K562 (cell line): Measurements from ENCODE around the gene MAP3K4.

Experiments used
- CBX1 ChIP-seq: sonication (generic); IDR thresholded peaks from 2 replicates; pipeline ENCODE4 v1.6.1; 2016; ENCODE audit warnings: antibody characterized with exemption, low read depth, mild to moderate bottlenecking
- EZH2 ChIP-seq: IDR thresholded peaks from 2 replicates; pipeline ENCODE4 v1.6.1; 2012; ENCODE audit warnings: low read depth, mild to moderate bottlenecking, inconsistent platforms, low read length, borderline replicate concordance
- FOS ChIP-seq: IDR thresholded peaks from 3 replicates; pipeline ENCODE4 v1.6.1; 2011; ENCODE audit not compliant: insufficient read length; ENCODE audit errors: extremely low read depth
- KAT8 ChIP-seq: fragments of 450-650 bp; IDR thresholded peaks from 2 replicates; pipeline ENCODE4 v1.6.1; 2016; ENCODE audit warnings: low read depth, mild to moderate bottlenecking
- MED1 ChIP-seq: sonication (generic); formaldehyde crosslinking; IDR thresholded peaks from 2 replicates; pipeline ENCODE4 v1.8.1; 2023; ENCODE audit warnings: missing genetic modification reagents, borderline replicate concordance
- MTA3 ChIP-seq: fragments of 450-650 bp; formaldehyde crosslinking; IDR thresholded peaks from 2 replicates; pipeline ENCODE4 v1.6.1; 2017; ENCODE audit warnings: mild to moderate bottlenecking, borderline replicate concordance
- SIN3A ChIP-seq, 2 experiments: fragments of 150-350 bp in 1 of 2; IDR thresholded peaks; 2 replicates each; pipeline ENCODE4 v1.6.1; 2011 to 2016; ENCODE audit warnings: borderline replicate concordance in 2 of 2, low read depth in 2 of 2, low read length in 2 of 2, mild to moderate bottlenecking in 2 of 2, moderate library complexity in 2 of 2; ENCODE audit not compliant: control insufficient read depth in 1 of 2
- ZNF274 ChIP-seq: IDR thresholded peaks from 2 replicates; pipeline ENCODE4 v1.6.1; 2011; ENCODE audit warnings: low read depth, mild to moderate bottlenecking, low read length, moderate library complexity, borderline replicate concordance
- TF ChIP-seq, protein P1 (sequence below): sonication (generic); formaldehyde crosslinking; IDR thresholded peaks from 2 replicates; pipeline ENCODE4 v1.8.1; 2022; ENCODE audit warnings: missing genetic modification reagents
- TF ChIP-seq, protein P2 (sequence below): fragments of 450-650 bp; IDR thresholded peaks from 2 replicates; pipeline ENCODE4 v1.7.1; 2018; ENCODE audit warnings: mild to moderate bottlenecking, low read depth; ENCODE audit not compliant: partially characterized antibody
- TF ChIP-seq, protein P3 (sequence below): fragments of 250-450 bp; sonication (Bioruptor Pico); IDR thresholded peaks from 2 replicates; pipeline ENCODE4 v1.4.0; 2020; ENCODE audit warnings: mild to moderate bottlenecking, moderate library complexity

DNA sequence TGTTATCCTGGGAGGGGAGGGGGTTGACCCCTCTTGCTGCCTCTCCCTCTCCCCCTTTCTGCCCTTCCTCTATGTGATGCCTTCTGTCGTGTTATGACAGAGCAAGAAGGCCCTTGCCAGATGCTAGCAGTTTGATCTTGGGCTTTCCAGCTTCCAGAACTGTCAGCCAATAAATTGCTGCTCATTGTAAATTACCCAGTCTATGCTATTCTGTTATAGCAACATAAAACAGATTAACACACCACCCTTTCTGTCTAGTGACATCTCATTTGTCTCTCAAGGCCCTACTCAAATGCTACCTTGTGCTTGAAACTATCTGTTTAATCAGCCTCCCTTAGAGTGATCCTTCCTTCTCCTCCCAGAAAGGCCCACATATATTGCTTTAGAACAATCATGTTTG, 16.4 kb upstream of the MAP3K4 start:
- TF ChIP-seq FOS (no peak), CBX1 (no peak), KAT8 (no peak), SIN3A (IDR thresholded peaks at IDR 0.05; ENCODE audit: borderline replicate concordance in 2 of 2, control insufficient read depth in 1 of 2, low read depth in 2 of 2, low read length in 2 of 2) (no peak), EZH2 (no peak), MED1 (CRISPR knock-in tag) (no peak), MTA3 (no peak), ZNF274 (no peak)
- TF ChIP-seq, protein P1, sequence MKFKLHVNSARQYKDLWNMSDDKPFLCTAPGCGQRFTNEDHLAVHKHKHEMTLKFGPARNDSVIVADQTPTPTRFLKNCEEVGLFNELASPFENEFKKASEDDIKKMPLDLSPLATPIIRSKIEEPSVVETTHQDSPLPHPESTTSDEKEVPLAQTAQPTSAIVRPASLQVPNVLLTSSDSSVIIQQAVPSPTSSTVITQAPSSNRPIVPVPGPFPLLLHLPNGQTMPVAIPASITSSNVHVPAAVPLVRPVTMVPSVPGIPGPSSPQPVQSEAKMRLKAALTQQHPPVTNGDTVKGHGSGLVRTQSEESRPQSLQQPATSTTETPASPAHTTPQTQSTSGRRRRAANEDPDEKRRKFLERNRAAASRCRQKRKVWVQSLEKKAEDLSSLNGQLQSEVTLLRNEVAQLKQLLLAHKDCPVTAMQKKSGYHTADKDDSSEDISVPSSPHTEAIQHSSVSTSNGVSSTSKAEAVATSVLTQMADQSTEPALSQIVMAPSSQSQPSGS (CRISPR knock-in tag), result no peak
- TF ChIP-seq, protein P2, sequence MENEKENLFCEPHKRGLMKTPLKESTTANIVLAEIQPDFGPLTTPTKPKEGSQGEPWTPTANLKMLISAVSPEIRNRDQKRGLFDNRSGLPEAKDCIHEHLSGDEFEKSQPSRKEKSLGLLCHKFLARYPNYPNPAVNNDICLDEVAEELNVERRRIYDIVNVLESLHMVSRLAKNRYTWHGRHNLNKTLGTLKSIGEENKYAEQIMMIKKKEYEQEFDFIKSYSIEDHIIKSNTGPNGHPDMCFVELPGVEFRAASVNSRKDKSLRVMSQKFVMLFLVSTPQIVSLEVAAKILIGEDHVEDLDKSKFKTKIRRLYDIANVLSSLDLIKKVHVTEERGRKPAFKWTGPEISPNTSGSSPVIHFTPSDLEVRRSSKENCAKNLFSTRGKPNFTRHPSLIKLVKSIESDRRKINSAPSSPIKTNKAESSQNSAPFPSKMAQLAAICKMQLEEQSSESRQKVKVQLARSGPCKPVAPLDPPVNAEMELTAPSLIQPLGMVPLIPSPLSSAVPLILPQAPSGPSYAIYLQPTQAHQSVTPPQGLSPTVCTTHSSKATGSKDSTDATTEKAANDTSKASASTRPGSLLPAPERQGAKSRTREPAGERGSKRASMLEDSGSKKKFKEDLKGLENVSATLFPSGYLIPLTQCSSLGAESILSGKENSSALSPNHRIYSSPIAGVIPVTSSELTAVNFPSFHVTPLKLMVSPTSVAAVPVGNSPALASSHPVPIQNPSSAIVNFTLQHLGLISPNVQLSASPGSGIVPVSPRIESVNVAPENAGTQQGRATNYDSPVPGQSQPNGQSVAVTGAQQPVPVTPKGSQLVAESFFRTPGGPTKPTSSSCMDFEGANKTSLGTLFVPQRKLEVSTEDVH, result no peak
- TF ChIP-seq, protein P3, sequence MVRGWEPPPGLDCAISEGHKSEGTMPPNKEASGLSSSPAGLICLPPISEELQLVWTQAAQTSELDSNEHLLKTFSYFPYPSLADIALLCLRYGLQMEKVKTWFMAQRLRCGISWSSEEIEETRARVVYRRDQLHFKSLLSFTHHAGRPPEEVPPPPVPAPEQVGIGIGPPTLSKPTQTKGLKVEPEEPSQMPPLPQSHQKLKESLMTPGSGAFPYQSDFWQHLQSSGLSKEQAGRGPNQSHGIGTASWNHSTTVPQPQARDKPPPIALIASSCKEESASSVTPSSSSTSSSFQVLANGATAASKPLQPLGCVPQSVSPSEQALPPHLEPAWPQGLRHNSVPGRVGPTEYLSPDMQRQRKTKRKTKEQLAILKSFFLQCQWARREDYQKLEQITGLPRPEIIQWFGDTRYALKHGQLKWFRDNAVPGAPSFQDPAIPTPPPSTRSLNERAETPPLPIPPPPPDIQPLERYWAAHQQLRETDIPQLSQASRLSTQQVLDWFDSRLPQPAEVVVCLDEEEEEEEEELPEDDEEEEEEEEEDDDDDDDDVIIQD (CRISPR knock-in tag), result no peak
